Measurements from ENCODE around the gene NT5C2.

The NT5C2 gene

DNA sequence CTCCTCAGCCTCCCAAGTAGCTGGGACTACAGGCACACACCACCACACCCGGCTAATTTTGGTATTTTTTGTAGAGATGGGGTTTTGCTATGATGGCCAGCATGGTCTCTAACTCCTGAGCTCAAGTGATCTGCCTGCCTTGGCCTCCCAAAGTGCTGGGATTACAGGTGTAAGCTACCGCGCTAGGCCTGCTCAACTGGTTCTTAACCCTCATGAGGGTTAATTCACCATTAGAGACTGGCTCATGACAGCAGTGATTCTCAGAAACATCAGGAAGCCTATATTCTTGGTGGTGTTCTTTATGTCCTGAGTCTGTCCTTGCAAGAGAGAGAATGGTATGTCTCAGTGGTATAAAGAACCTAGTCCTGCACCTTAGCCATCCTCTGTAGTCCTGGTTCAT lies 10.4 kb upstream of the NT5C2 start:
- Histone ChIP-seq H3K4me1 (ENCODE audit: control insufficient read depth in 1 of 2, insufficient read depth in 2 of 2, low read length in 2 of 2) (no peaks in the 10 kb centered on the region), H3K9ac (ENCODE audit: low read depth in 1 of 2, low read length in 2 of 2) (no peak overlapping the region)

DNA sequence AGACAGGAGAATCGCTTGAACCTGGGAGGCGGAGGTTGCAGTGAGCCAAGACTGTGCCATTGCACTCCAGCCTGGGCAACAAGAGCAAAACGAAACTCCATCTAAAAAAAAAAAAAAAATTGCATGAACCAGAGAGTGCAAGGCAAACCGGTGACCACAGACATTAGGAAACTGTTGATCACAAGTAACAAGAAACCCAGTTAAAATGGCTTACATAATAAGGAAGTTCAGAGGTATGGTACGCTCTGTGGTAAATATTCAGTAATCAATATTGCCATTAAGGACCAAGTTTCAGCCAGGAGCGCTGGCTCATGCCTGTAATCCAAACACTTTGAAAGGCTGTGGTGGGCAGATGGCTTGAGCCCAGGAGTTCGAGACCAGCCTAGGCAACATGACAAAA lies 9.2 kb upstream of the NT5C2 start:
- H3K9ac ChIP-seq (ENCODE audit: low read depth in 1 of 2, low read length in 2 of 2), result no peak overlapping the region
- no peaks in the 10 kb centered on the region for H3K27me3 ChIP-seq (ENCODE audit: control insufficient read depth in 1 of 2, insufficient read depth in 2 of 2, low read length in 2 of 2)
- H3K27ac ChIP-seq (ENCODE audit: low read depth, low read length), result no peak overlapping the region
- H3K9me3 ChIP-seq (ENCODE audit: control insufficient read depth in 1 of 2, low read length in 2 of 2), result no peaks in the 10 kb centered on the region
- no peak overlapping the region for H3K4me3 ChIP-seq (ENCODE audit: low read depth in 1 of 2, low read length in 2 of 2)
- H3K36me3 ChIP-seq (ENCODE audit: control insufficient read depth in 1 of 2, insufficient read depth in 2 of 2, low read length in 2 of 2), result no peaks in the 10 kb centered on the region
- H3K4me1 ChIP-seq (ENCODE audit: control insufficient read depth in 1 of 2, insufficient read depth in 2 of 2, low read length in 2 of 2), result no peaks in the 10 kb centered on the region

More for the DNA sequence above, 10.4 kb upstream of the NT5C2 start:
- Histone ChIP-seq H3K4me3 (ENCODE audit: low read depth in 1 of 2, low read length in 2 of 2) (no peak overlapping the region), H3K27ac (ENCODE audit: low read depth, low read length) (no peak overlapping the region), H3K9me3 (ENCODE audit: control insufficient read depth in 1 of 2, low read length in 2 of 2) (no peaks in the 10 kb centered on the region), H3K27me3 (ENCODE audit: control insufficient read depth in 1 of 2, insufficient read depth in 2 of 2, low read length in 2 of 2) (no peaks in the 10 kb centered on the region), H3K36me3 (ENCODE audit: control insufficient read depth in 1 of 2, insufficient read depth in 2 of 2, low read length in 2 of 2) (no peaks in the 10 kb centered on the region)

DNA sequence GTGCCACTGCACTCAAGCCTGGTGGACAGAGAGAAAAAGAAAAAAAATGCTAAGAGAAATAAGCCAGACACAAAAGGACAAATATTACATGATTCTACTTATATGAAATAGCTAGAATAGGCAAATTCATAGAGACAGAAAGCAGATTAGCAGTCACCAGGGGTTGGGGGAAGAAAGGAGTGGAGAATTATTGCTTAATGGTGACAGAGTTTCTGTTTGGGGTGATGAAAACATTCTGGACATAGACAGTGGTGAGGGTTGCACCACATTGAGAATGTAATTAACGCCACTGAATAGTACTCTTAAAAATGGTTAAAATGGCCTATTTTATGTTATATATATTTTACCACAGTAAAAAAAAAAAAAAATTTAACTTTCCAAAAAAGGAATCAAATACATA lies 6.4 kb upstream of the NT5C2 start:
- Histone ChIP-seq H3K27me3 (ENCODE audit: control insufficient read depth in 1 of 2, insufficient read depth in 2 of 2, low read length in 2 of 2) (no peaks in the 10 kb centered on the region), H3K27ac (ENCODE audit: low read depth, low read length) (no peak overlapping the region), H3K36me3 (ENCODE audit: control insufficient read depth in 1 of 2, insufficient read depth in 2 of 2, low read length in 2 of 2) (no peaks in the 10 kb centered on the region), H3K9me3 (ENCODE audit: control insufficient read depth in 1 of 2, low read length in 2 of 2) (no peaks in the 10 kb centered on the region), H3K4me1 (ENCODE audit: control insufficient read depth in 1 of 2, insufficient read depth in 2 of 2, low read length in 2 of 2) (peaks cover 0 to under 1% of the 10 kb centered on the region in 2 donors), H3K9ac (ENCODE audit: low read depth in 1 of 2, low read length in 2 of 2) (no peak overlapping the region), H3K4me3 (ENCODE audit: low read depth in 1 of 2, low read length in 2 of 2) (no peak overlapping the region)

DNA sequence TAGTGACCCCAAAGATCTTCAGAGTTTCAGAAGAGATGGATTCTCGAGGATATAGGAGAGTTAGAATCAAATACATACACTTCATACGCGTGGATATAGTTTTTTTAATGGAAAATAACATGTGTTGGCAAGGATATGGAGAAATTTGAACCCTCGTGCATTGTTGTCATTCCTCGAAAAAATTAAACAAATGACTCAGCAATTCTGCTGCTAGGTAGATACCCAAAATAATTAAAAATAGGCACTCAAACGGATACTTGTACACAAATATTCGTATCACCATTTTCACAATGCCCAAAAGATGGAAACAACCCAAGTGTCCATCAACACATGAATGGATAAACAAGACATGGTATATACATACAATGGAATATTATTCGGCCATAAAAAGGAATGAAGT lies 5.6 kb upstream of the NT5C2 start:
- Histone ChIP-seq H3K4me1 (ENCODE audit: control insufficient read depth in 1 of 2, insufficient read depth in 2 of 2, low read length in 2 of 2) (peaks cover 7 to 8% of the 10 kb centered on the region in 2 donors), H3K36me3 (ENCODE audit: control insufficient read depth in 1 of 2, insufficient read depth in 2 of 2, low read length in 2 of 2) (no peaks in the 10 kb centered on the region), H3K27me3 (ENCODE audit: control insufficient read depth in 1 of 2, insufficient read depth in 2 of 2, low read length in 2 of 2) (no peaks in the 10 kb centered on the region), H3K27ac (ENCODE audit: low read depth, low read length) (no peak overlapping the region), H3K9me3 (ENCODE audit: control insufficient read depth in 1 of 2, low read length in 2 of 2) (no peaks in the 10 kb centered on the region), H3K4me3 (ENCODE audit: low read depth in 1 of 2, low read length in 2 of 2) (no peak overlapping the region), H3K9ac (ENCODE audit: low read depth in 1 of 2, low read length in 2 of 2) (no peak overlapping the region)

DNA sequence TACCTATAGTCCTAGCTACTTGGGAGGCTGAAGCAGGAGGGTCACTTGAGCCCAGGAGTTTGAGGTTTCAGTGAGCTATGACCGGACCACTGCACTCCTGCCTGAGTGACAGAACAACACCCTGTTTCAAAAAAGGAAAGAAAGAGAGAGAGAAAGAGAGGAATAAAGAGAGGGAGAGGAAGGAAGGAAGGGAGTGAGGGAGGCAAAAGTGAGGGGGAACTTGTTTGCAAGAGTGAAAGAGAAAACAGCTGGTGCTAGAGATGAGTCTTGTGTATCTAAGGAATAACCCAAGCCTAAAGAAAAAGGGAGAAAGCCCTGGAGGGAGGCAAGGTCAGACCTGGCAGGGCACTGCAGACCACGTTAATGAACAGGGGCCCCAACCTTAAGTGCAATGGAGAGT lies 4.8 kb upstream of the NT5C2 start:
- Histone ChIP-seq H3K27me3 (ENCODE audit: control insufficient read depth in 1 of 2, insufficient read depth in 2 of 2, low read length in 2 of 2) (no peaks in the 10 kb centered on the region), H3K4me3 (ENCODE audit: low read depth in 1 of 2, low read length in 2 of 2) (no peak overlapping the region), H3K36me3 (ENCODE audit: control insufficient read depth in 1 of 2, insufficient read depth in 2 of 2, low read length in 2 of 2) (no peaks in the 10 kb centered on the region), H3K9me3 (ENCODE audit: control insufficient read depth in 1 of 2, low read length in 2 of 2) (no peaks in the 10 kb centered on the region), H3K4me1 (ENCODE audit: control insufficient read depth in 1 of 2, insufficient read depth in 2 of 2, low read length in 2 of 2) (peaks cover 11 to 13% of the 10 kb centered on the region in 2 donors), H3K27ac (ENCODE audit: low read depth, low read length) (no peak overlapping the region), H3K9ac (ENCODE audit: low read depth in 1 of 2, low read length in 2 of 2) (no peak overlapping the region)

DNA sequence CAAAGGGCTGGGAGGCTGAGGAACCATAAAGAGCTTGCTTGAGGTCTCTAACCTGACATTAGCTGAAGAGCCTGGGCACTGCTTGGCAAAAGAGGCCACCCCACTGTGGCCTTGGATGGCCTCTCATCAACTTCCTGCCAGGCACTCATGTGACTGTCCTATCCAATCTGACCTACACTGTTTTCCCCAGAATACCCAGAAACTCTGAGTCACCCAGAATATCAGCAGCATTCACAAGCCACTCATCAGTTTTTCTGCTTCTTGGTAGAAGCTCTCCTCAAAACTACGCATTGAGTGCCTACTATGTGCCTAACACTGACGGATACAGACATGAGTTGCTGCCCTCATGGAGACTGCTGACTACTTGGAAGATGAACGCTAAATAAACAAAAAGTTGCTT lies 4.1 kb upstream of the NT5C2 start:
- Histone ChIP-seq H3K4me3 (ENCODE audit: low read depth in 1 of 2, low read length in 2 of 2) (no peak overlapping the region), H3K4me1 (ENCODE audit: control insufficient read depth in 1 of 2, insufficient read depth in 2 of 2, low read length in 2 of 2) (peaks cover 11 to 13% of the 10 kb centered on the region in 2 donors), H3K9me3 (ENCODE audit: control insufficient read depth in 1 of 2, low read length in 2 of 2) (no peaks in the 10 kb centered on the region), H3K27me3 (ENCODE audit: control insufficient read depth in 1 of 2, insufficient read depth in 2 of 2, low read length in 2 of 2) (no peaks in the 10 kb centered on the region), H3K36me3 (ENCODE audit: control insufficient read depth in 1 of 2, insufficient read depth in 2 of 2, low read length in 2 of 2) (no peaks in the 10 kb centered on the region), H3K27ac (ENCODE audit: low read depth, low read length) (no peak overlapping the region), H3K9ac (ENCODE audit: low read depth in 1 of 2, low read length in 2 of 2) (no peak overlapping the region)

DNA sequence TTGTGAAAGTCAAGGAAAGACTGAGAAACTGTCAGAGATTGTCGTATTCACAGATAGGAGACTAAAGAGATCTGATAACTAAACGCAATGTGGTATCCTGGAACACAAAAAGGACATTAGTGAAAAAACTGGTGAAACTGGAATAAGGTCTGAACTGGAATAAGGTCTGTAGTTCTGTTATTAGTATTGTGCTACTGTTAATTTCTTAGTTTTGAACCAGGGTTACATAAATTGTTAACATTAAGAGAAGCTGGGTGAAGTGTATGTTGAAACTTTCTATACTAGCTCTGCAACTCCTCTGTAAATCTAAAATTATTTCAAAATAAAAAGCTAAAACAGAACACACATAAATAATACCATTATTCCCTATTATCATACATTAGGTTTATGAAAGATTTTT lies 3.4 kb upstream of the NT5C2 start:
- Histone ChIP-seq H3K27me3 (ENCODE audit: control insufficient read depth in 1 of 2, insufficient read depth in 2 of 2, low read length in 2 of 2) (no peaks in the 10 kb centered on the region), H3K27ac (ENCODE audit: low read depth, low read length) (no peak overlapping the region), H3K9ac (ENCODE audit: low read depth in 1 of 2, low read length in 2 of 2) (no peak overlapping the region), H3K4me3 (ENCODE audit: low read depth in 1 of 2, low read length in 2 of 2) (no peak overlapping the region), H3K36me3 (ENCODE audit: control insufficient read depth in 1 of 2, insufficient read depth in 2 of 2, low read length in 2 of 2) (no peaks in the 10 kb centered on the region), H3K9me3 (ENCODE audit: control insufficient read depth in 1 of 2, low read length in 2 of 2) (no peaks in the 10 kb centered on the region), H3K4me1 (ENCODE audit: control insufficient read depth in 1 of 2, insufficient read depth in 2 of 2, low read length in 2 of 2) (peaks cover 13 to 16% of the 10 kb centered on the region in 2 donors)

DNA sequence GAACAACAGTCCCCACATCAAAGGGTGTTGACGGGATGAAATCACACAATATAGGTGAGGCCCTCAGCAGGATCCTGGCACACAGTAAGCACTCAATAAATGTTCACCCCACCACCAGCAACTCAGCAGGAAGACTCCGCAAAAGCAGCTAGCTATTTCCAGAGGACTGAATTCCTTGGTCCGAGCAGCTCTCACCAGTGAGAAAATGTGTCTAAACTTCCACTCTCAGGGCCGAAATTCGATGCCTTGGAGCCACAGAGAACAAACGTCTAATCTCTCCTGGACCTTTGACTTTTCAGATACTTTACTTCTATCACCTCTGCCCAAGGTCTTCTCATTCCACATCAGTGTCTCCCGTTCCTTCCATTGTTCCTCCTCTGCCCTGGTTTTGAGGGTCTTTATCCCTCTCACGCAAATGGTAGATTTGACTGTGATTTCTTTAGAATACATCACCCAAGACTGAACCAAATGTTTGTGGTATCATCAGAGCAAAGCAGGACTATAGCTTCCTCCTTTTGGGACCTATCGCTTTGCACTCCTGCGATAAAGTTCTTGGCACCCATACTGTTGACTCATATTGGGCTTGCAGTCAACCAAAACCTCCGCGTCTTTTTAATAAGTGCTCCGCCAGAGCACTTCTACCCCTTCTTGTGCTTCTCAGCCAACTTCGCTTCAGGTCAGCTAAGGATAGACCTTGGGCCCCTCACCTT lies 903 bp upstream of the NT5C2 start:
- H3K4me1 ChIP-seq (ENCODE audit: control insufficient read depth in 1 of 2, insufficient read depth in 2 of 2, low read length in 2 of 2), result peaks cover 15 to 22% of the 10 kb centered on the region in 2 donors
- H3K27me3 ChIP-seq (ENCODE audit: control insufficient read depth in 1 of 2, insufficient read depth in 2 of 2, low read length in 2 of 2), result no peaks in the 10 kb centered on the region
- no peaks in the 10 kb centered on the region for H3K9me3 ChIP-seq (ENCODE audit: control insufficient read depth in 1 of 2, low read length in 2 of 2)
- H3K36me3 ChIP-seq (ENCODE audit: control insufficient read depth in 1 of 2, insufficient read depth in 2 of 2, low read length in 2 of 2), result no peaks in the 10 kb centered on the region
- peak overlapping the region; percentile 12 to 60 for H3K9ac ChIP-seq (ENCODE audit: low read depth in 1 of 2, low read length in 2 of 2)
- no peak overlapping the region for H3K27ac ChIP-seq (ENCODE audit: low read depth, low read length)
- H3K4me3 ChIP-seq (ENCODE audit: low read depth in 1 of 2, low read length in 2 of 2), result peak overlapping the region; percentile 44 to 72

DNA sequence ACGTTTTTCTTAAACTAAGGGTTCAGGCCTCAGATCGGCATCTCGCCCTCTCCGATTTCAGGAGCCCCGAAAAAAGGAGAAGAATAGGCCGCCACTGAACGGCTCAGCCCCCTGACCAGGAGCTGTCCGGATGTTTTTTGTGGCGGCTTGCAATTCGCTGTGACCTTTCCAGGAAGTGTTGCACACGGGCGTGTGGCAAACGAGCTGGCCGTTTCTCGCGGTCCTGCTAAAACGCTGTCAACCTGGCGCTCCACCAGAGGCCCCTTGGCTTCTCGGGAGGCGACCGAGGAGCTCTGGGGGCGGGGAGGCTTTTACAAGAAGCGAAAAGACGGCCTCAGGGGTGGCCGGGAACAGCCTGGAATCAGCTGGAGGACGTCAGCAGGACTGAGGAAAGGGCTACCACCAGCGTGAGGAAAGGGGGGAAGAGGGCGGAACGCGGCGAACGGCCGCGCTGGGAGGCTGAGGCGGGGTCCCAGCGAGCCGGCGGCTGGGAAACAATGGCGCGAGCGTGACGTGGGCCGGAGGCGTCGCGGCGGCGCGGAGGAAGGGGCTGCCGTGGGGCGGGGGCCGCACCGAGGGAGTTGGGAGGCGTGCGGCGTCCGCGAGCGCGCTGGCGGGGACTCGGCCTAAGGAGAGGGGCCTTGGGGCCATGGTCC lies 493 bp downstream of the NT5C2 start:
- no peaks in the 10 kb centered on the region for H3K9me3 ChIP-seq (ENCODE audit: control insufficient read depth in 1 of 2, low read length in 2 of 2)
- no peaks in the 10 kb centered on the region for H3K27me3 ChIP-seq (ENCODE audit: control insufficient read depth in 1 of 2, insufficient read depth in 2 of 2, low read length in 2 of 2)
- H3K36me3 ChIP-seq (ENCODE audit: control insufficient read depth in 1 of 2, insufficient read depth in 2 of 2, low read length in 2 of 2), result no peaks in the 10 kb centered on the region
- H3K4me1 ChIP-seq (ENCODE audit: control insufficient read depth in 1 of 2, insufficient read depth in 2 of 2, low read length in 2 of 2), result peaks cover 15 to 22% of the 10 kb centered on the region in 2 donors
- H3K4me3 ChIP-seq (ENCODE audit: low read depth in 1 of 2, low read length in 2 of 2), result peak overlapping the region; percentile 86 to 99
- H3K9ac ChIP-seq (ENCODE audit: low read depth in 1 of 2, low read length in 2 of 2), result peak overlapping the region; percentile 86 to 99
- peak overlapping the region; percentile 96 for H3K27ac ChIP-seq (ENCODE audit: low read depth, low read length)

DNA sequence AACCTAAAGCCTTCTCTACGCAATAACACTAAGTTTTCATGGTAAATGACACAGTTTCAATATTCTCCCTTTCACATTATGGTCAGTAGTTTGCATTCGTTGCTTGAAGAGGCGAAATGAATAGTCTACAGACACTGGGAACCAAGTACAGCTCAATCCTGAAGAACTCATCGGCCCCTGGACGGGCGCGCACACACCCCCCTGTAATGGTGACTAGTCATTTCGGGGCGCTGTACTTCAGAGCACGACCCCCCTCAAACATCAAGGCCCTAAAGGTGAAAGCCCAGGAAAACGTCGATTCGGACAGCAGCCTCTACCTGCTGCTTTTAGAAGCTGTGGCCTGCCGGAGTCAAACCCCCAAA lies 1.0 kb downstream of the NT5C2 start:
- H3K4me3 ChIP-seq (ENCODE audit: low read depth in 1 of 2, low read length in 2 of 2), result peak overlapping the region; percentile 86 to 99
- H3K4me1 ChIP-seq (ENCODE audit: control insufficient read depth in 1 of 2, insufficient read depth in 2 of 2, low read length in 2 of 2), result peaks cover 15 to 22% of the 10 kb centered on the region in 2 donors
- H3K27me3 ChIP-seq (ENCODE audit: control insufficient read depth in 1 of 2, insufficient read depth in 2 of 2, low read length in 2 of 2), result no peaks in the 10 kb centered on the region
- peak overlapping the region; percentile 86 to 99 for H3K9ac ChIP-seq (ENCODE audit: low read depth in 1 of 2, low read length in 2 of 2)
- no peaks in the 10 kb centered on the region for H3K36me3 ChIP-seq (ENCODE audit: control insufficient read depth in 1 of 2, insufficient read depth in 2 of 2, low read length in 2 of 2)
- H3K9me3 ChIP-seq (ENCODE audit: control insufficient read depth in 1 of 2, low read length in 2 of 2), result no peaks in the 10 kb centered on the region
- H3K27ac ChIP-seq (ENCODE audit: low read depth, low read length), result peak overlapping the region; percentile 96
